CD14-positive monocyte (primary cell): Measurements from ENCODE around the gene EPS15. TPM values are rescaled to one million over a fixed set of nuclear protein-coding genes. Genes with fewer than 3 reads are reported as not detected.

ENCODE experiments used
- DNase-seq, 3 donors: peaks; one replicate each; pipeline ENCODE4 v3.0.0-alpha.2; 2011 to 2022
- H2AFZ ChIP-seq: 2 replicates; pipeline ENCODE4 v1.6.0; 2012; ENCODE audit warnings: mild to moderate bottlenecking, low read depth, low read length, inconsistent platforms; ENCODE audit not compliant: insufficient read depth, poor library complexity, severe bottlenecking
- H3K27ac ChIP-seq, 2 donors: 1 replicate in 1 of 2; 2 replicates in 1 of 2; pipeline ENCODE4 v1.5.1; 2012 to 2013; ENCODE audit warnings: low read length in 2 of 2, control low read depth in 1 of 2, inconsistent platforms in 1 of 2, low read depth in 1 of 2, mild to moderate bottlenecking in 1 of 2
- H3K27me3 ChIP-seq, 2 donors: one replicate each; pipeline versions ENCODE4 v1.6.0 to v1.6.1; 2011 to 2013; ENCODE audit warnings: low read length in 2 of 2; ENCODE audit not compliant: control insufficient read depth in 2 of 2, insufficient read depth in 2 of 2
- H3K36me3 ChIP-seq, 2 donors: replicated peaks in 1 of 2; 1 replicate in 1 of 2; 2 replicates in 1 of 2; pipeline versions ENCODE4 v1.5.1 to v1.6.1; 2012 to 2013; ENCODE audit warnings: low read length in 2 of 2, control low read depth in 1 of 2, inconsistent platforms in 1 of 2, mild to moderate bottlenecking in 1 of 2; ENCODE audit not compliant: insufficient read depth in 2 of 2, control insufficient read depth in 1 of 2
- H3K4me1 ChIP-seq, 2 donors: 1 replicate in 1 of 2; 2 replicates in 1 of 2; pipeline versions ENCODE4 v1.5.1 to v1.6.1; 2012 to 2013; ENCODE audit warnings: low read length in 2 of 2, control low read depth in 1 of 2, inconsistent platforms in 1 of 2, mild to moderate bottlenecking in 1 of 2, moderate library complexity in 1 of 2; ENCODE audit not compliant: insufficient read depth in 2 of 2, control insufficient read depth in 1 of 2
- H3K4me2 ChIP-seq: replicated peaks from 2 replicates; pipeline ENCODE3; 2012; ENCODE audit warnings: low read length, moderate library complexity, mild to moderate bottlenecking; ENCODE audit not compliant: poor library complexity, severe bottlenecking; ENCODE audit errors: extremely low read depth
- H3K4me3 ChIP-seq, 3 experiments: fragments of 200-600 bp in 1 of 3; sonication (generic) in 1 of 3; replicated peaks in 1 of 3; 1 replicate in 2 of 3; 2 replicates in 1 of 3; pipeline ENCODE4 v1.5.1; 2011 to 2013; ENCODE audit warnings: low read length in 3 of 3, mild to moderate bottlenecking in 3 of 3, control low read depth in 2 of 3, low read depth in 2 of 3, inconsistent platforms in 1 of 3, moderate library complexity in 1 of 3
- H3K79me2 ChIP-seq: 2 replicates; pipeline ENCODE4 v1.6.0; 2012; ENCODE audit warnings: mild to moderate bottlenecking, control low read depth, inconsistent platforms, low read length, moderate library complexity; ENCODE audit not compliant: insufficient read depth
- H3K9ac ChIP-seq: 2 replicates; pipeline ENCODE4 v1.6.0; 2017; ENCODE audit warnings: low read length, mild to moderate bottlenecking; ENCODE audit not compliant: insufficient read depth, poor library complexity, severe bottlenecking
- H3K9me3 ChIP-seq, 2 donors: replicated peaks in 1 of 2; 1 replicate in 1 of 2; 2 replicates in 1 of 2; pipeline versions ENCODE4 v1.5.1 to v1.6.1; 2012 to 2013; ENCODE audit warnings: low read length in 2 of 2, control low read depth in 1 of 2; ENCODE audit not compliant: control insufficient read depth in 1 of 2, insufficient read depth in 1 of 2
- H4K20me1 ChIP-seq: 2 replicates; pipeline ENCODE4 v1.6.0; 2012; ENCODE audit warnings: mild to moderate bottlenecking, low read length, control low read depth, moderate library complexity; ENCODE audit not compliant: insufficient read depth
- H3K27ac Mint-ChIP-seq, 7 donors: one replicate each; pipeline ENCODE4 v1.8.0; 2020; ENCODE audit warnings: mild to moderate bottlenecking in 7 of 7, mixed read lengths in 7 of 7, moderate library complexity in 6 of 7, inconsistent platforms in 2 of 7
- H3K27me3 Mint-ChIP-seq, 3 donors: one replicate each; pipeline ENCODE4 v1.8.0; 2021 to 2022; ENCODE audit warnings: low read depth in 3 of 3, mild to moderate bottlenecking in 3 of 3, mixed read lengths in 3 of 3, moderate library complexity in 3 of 3, inconsistent platforms in 1 of 3
- H3K36me3 Mint-ChIP-seq, 2 donors: one replicate each; pipeline ENCODE4 v1.8.0; 2020; ENCODE audit warnings: mixed read lengths in 2 of 2, inconsistent platforms in 1 of 2, mild to moderate bottlenecking in 1 of 2
- H3K4me1 Mint-ChIP-seq: one replicate; pipeline ENCODE4 v1.8.0; 2020; ENCODE audit warnings: mild to moderate bottlenecking, mixed read lengths
- H3K4me3 Mint-ChIP-seq, 2 donors: one replicate each; pipeline ENCODE4 v1.8.0; 2020; ENCODE audit warnings: mild to moderate bottlenecking in 2 of 2, mixed read lengths in 2 of 2, moderate library complexity in 1 of 2
- H3K9me3 Mint-ChIP-seq, 7 donors: one replicate each; pipeline ENCODE4 v1.8.0; 2020 to 2022; ENCODE audit warnings: mixed read lengths in 7 of 7, mild to moderate bottlenecking in 6 of 7, moderate library complexity in 6 of 7, inconsistent platforms in 2 of 7
- CTCF ChIP-seq: fragments of 200-600 bp; IDR thresholded peaks from one replicate; pipeline ENCODE4 v1.8.0; 2022; ENCODE audit warnings: antibody characterized with exemption, mild to moderate bottlenecking
- WGBS: methylation state at CpG from one replicate; pipeline ENCODE4 v1.1.5; 2013; ENCODE audit warnings: missing lambda C conversion rate; ENCODE audit not compliant: insufficient coverage; 5-methylcytosine and 5-hydroxymethylcytosine counted together
- intact Hi-C, 2 donors: fragments of 100-400 bp; cut with micrococcal nuclease; formaldehyde crosslinking; loops; one replicate each; pipeline versions ENCODE4 v1.15.0 to v1.15.1; 2023
- polyA plus RNA-seq, 3 donors: library from polyadenylated mRNA; depleted of rRNA in 1 of 3; unstranded in 2 of 3; stranded (reverse) in 1 of 3; fragments of 300-500 nt in 2 of 3; fragments of >200 nt in 1 of 3; fragmentation: Illumina TruSeq in 2 of 3; gene quantifications; 1 replicate in 2 of 3; 2 replicates in 1 of 3; pipeline ENCODE4 v1.2.3, GENCODE V29; 2012 to 2021

The EPS15 gene
- polyA plus RNA-seq, 3 donors: 26.7 to 53.6 (median 36.4) TPM

- Mint-ChIP-seq H3K36me3 (no peaks in the 10 kb centered on the region), H3K9me3 (peaks cover 0 to 2% (median 0%) of the 10 kb centered on the region in 7 donors), H3K4me3 (no peak overlapping the region), H3K27ac (no peak overlapping the region), H3K4me1 (peaks cover 25% of the 10 kb centered on the region), H3K27me3 (peaks cover 1 to 4% (median 3%) of the 10 kb centered on the region in 3 donors)
- DNase-seq: no peak
- no peaks in the 10 kb centered on the region for H3K79me2 ChIP-seq
- no peak overlapping the region for H3K4me2 ChIP-seq
- no CpG with 5 or more reads among the region's 3 CpGs for WGBS
- no peak overlapping the region for H3K27ac ChIP-seq
- H3K36me3 ChIP-seq: no peaks in the 10 kb centered on the region
- no peak overlapping the region for H3K9ac ChIP-seq
- peaks cover 30 to 35% of the 10 kb centered on the region in 2 donors for H3K4me1 ChIP-seq
- intact Hi-C loops: no loop called here
- TF ChIP-seq CTCF: no peak
- H3K9me3 ChIP-seq: no peaks in the 10 kb centered on the region
- no peaks in the 10 kb centered on the region for H4K20me1 ChIP-seq
- H3K4me3 ChIP-seq: no peak overlapping the region
- H2AFZ ChIP-seq: no peak overlapping the region
- H3K27me3 ChIP-seq: no peaks in the 10 kb centered on the region
Measured at GRCh38 chr1:51549901-51550300, 30.8 kb upstream of the EPS15 start.

GRCh38 chr1:51549016-51549619 lies 30.1 kb upstream of the EPS15 start:
- no peak for TF ChIP-seq CTCF
- Mint-ChIP-seq H3K9me3 (peaks cover 0 to 2% (median 0%) of the 10 kb centered on the region in 7 donors), H3K4me3 (peak overlapping the region in 1 of 2 donors; percentile 24), H3K36me3 (no peaks in the 10 kb centered on the region), H3K27ac (peak overlapping the region; percentile 36 to 84 (median 54)), H3K4me1 (peaks cover 25% of the 10 kb centered on the region), H3K27me3 (peaks cover 1 to 4% (median 3%) of the 10 kb centered on the region in 3 donors)
- H2AFZ ChIP-seq: peak overlapping the region; percentile 59
- DNase-seq: peak; percentile 12 to 39 (median 38)
- H3K79me2 ChIP-seq: no peaks in the 10 kb centered on the region
- H3K4me2 ChIP-seq: peak overlapping the region; percentile 34
- H3K4me1 ChIP-seq: peaks cover 30 to 35% of the 10 kb centered on the region in 2 donors
- no peaks in the 10 kb centered on the region for H3K9me3 ChIP-seq
- H3K27ac ChIP-seq: peak overlapping the region in 1 of 2 donors; percentile 71
- no peaks in the 10 kb centered on the region for H3K27me3 ChIP-seq
- intact Hi-C loops: no loop called here
- H3K36me3 ChIP-seq: no peaks in the 10 kb centered on the region
- WGBS: 33% methylated on average over 3 of the region's 3 CpGs
- H3K4me3 ChIP-seq: no peak overlapping the region
- no peaks in the 10 kb centered on the region for H4K20me1 ChIP-seq
- no peak overlapping the region for H3K9ac ChIP-seq
